Peyer's patch (tissue), 4 donors: ENCODE results near the gene FOXP4. TPM values are rescaled to one million over a fixed set of nuclear protein-coding genes. Genes with fewer than 3 reads are reported as not detected.

Source experiments
- DNase-seq, 3 donors: peaks; one replicate each; pipeline ENCODE4 v3.0.0-alpha.2; 2017 to 2019
- H3K27ac ChIP-seq, 4 donors: fragments of 200-600 bp; sonication (generic); one replicate each; pipeline ENCODE4 v1.5.1; 2016 to 2019
- H3K27me3 ChIP-seq, 2 donors: fragments of 200-600 bp; sonication (generic); one replicate each; pipeline ENCODE4 v1.5.1; 2019
- H3K36me3 ChIP-seq, 3 donors: fragments of 200-600 bp; sonication (generic); one replicate each; pipeline ENCODE4 v1.5.1; 2016 to 2019
- H3K4me1 ChIP-seq, 4 donors: fragments of 200-600 bp; sonication (generic); one replicate each; pipeline ENCODE4 v1.5.1; 2016 to 2019
- H3K4me3 ChIP-seq, 4 donors: fragments of 200-600 bp; sonication (generic); 1 replicate in 3 of 4; 2 replicates in 1 of 4; pipeline ENCODE4 v1.5.1; 2016 to 2019; ENCODE audit warnings: mild to moderate bottlenecking in 1 of 4
- H3K9me3 ChIP-seq, 4 donors: fragments of 200-600 bp; sonication (generic); one replicate each; pipeline ENCODE4 v1.5.1; 2016 to 2019; ENCODE audit warnings: mild to moderate bottlenecking in 1 of 4
- CTCF ChIP-seq, 6 experiments: fragments of 450-650 bp in 4 of 6; fragments of 200-600 bp in 2 of 6; sonication (generic) in 1 of 6; IDR thresholded peaks; one replicate each; pipeline ENCODE4 v1.5.1; 2017 to 2019; ENCODE audit warnings: antibody characterized with exemption in 6 of 6, mild to moderate bottlenecking in 3 of 6, moderate library complexity in 1 of 6
- POLR2A ChIP-seq, 2 donors: fragments of 450-650 bp; IDR thresholded peaks; one replicate each; pipeline ENCODE4 v1.5.1; 2017; ENCODE audit warnings: antibody characterized with exemption in 2 of 2, mild to moderate bottlenecking in 2 of 2, moderate library complexity in 2 of 2
- total RNA-seq, 4 donors: library from RNA; depleted of rRNA; stranded (reverse); fragments of >200 nt; gene quantifications; one replicate each; pipeline ENCODE4 v1.1.0, GENCODE V29; 2016

Gene FOXP4
- total RNA-seq, 4 donors from 2014 or later: 13.2 to 36.5 (median 20.0) TPM

- H3K4me3 ChIP-seq: no peak overlapping the region
- no peak overlapping the region for H3K27ac ChIP-seq
- DNase-seq: no peak
- H3K4me1 ChIP-seq: peaks cover 0 to 21% (median 0%) of the 10 kb centered on the region in 4 donors
- no peaks in the 10 kb centered on the region for H3K36me3 ChIP-seq
- H3K27me3 ChIP-seq: no peaks in the 10 kb centered on the region
- TF ChIP-seq CTCF (IDR thresholded peaks at IDR 0.05): no peak
- no peak for TF ChIP-seq POLR2A (IDR thresholded peaks at IDR 0.05)
- H3K9me3 ChIP-seq: no peaks in the 10 kb centered on the region
Measured at GRCh38 chr6:41529970-41530369, 16.2 kb upstream of the FOXP4 start.

GRCh38 chr6:41530476-41530875 is 15.7 kb upstream of the FOXP4 start:
- Histone ChIP-seq H3K4me1 (peaks cover 0 to 21% (median 0%) of the 10 kb centered on the region in 4 donors), H3K27me3 (no peaks in the 10 kb centered on the region), H3K4me3 (no peak overlapping the region), H3K36me3 (no peaks in the 10 kb centered on the region), H3K27ac (no peak overlapping the region), H3K9me3 (no peaks in the 10 kb centered on the region)
- DNase-seq: no peak
- no peak for TF ChIP-seq POLR2A (IDR thresholded peaks at IDR 0.05)
- no peak for TF ChIP-seq CTCF (IDR thresholded peaks at IDR 0.05)

DNA sequence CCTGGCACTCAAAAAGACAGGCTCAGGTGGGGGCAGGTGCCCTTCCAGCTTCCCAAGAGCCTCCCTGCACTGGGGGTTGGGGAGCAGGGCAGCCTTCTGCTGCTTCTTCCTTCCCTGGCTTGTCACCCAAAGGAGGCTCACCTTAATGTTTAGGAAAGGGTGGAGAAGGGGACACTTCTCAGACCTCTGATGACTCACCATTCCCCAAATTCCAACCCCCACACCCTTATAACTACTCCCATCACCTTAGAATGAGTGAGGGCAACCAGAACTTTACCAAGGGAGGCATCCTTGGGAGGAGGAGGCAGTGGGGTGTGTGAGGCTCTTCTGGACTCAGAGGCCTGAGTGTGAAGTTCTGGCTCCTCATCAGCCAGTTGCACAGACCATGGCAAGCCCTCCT is 15.2 kb upstream of the FOXP4 start:
- Histone ChIP-seq H3K36me3 (no peaks in the 10 kb centered on the region), H3K27me3 (no peaks in the 10 kb centered on the region), H3K9me3 (no peaks in the 10 kb centered on the region), H3K27ac (peak overlapping the region in 1 of 4 donors; percentile 74), H3K4me1 (peaks cover 0 to 21% (median 0%) of the 10 kb centered on the region in 4 donors), H3K4me3 (no peak overlapping the region)
- TF ChIP-seq CTCF (IDR thresholded peaks at IDR 0.05) (no peak), POLR2A (IDR thresholded peaks at IDR 0.05) (no peak)
- DNase-seq: no peak

- TF ChIP-seq CTCF (IDR thresholded peaks at IDR 0.05) (no peak), POLR2A (IDR thresholded peaks at IDR 0.05) (no peak)
- Histone ChIP-seq H3K27me3 (no peaks in the 10 kb centered on the region), H3K9me3 (no peaks in the 10 kb centered on the region), H3K36me3 (no peaks in the 10 kb centered on the region), H3K4me1 (peaks cover 0 to 23% (median 0%) of the 10 kb centered on the region in 4 donors), H3K27ac (peak overlapping the region in 1 of 4 donors; percentile 74), H3K4me3 (peak overlapping the region in 3 of 4 donors; percentile 7 to 23 (median 23))
- peak in 2 of 3 donors; percentile 68 to 76 for DNase-seq
Measured at GRCh38 chr6:41531591-41532582, 14.3 kb upstream of the FOXP4 start.

GRCh38 chr6:41535766-41536165 is 10.4 kb upstream of the FOXP4 start:
- Histone ChIP-seq H3K9me3 (no peaks in the 10 kb centered on the region), H3K27ac (peak overlapping the region in 1 of 4 donors; percentile 55), H3K4me3 (no peak overlapping the region), H3K36me3 (no peaks in the 10 kb centered on the region), H3K27me3 (no peaks in the 10 kb centered on the region), H3K4me1 (peaks cover 0 to 24% (median 0%) of the 10 kb centered on the region in 4 donors)
- DNase-seq: no peak
- TF ChIP-seq CTCF (IDR thresholded peaks at IDR 0.05) (no peak), POLR2A (IDR thresholded peaks at IDR 0.05) (no peak)
